ENCODE measurements around the gene SLC6A19. TPM values are rescaled to one million over a fixed set of nuclear protein-coding genes. Genes with fewer than 3 reads are reported as not detected.

Gene SLC6A19
- total and polyA plus RNA-seq, 2 of the 4 experiments (the other 2 are of a cell fraction), result not detected

- DNase-seq, result no peak
- Histone ChIP-seq H3K4ac (ENCODE audit: low read depth, low read length) (no peak overlapping the region), H2BK5ac (ENCODE audit: low read depth, low read length, poor library complexity, severe bottlenecking) (no peak overlapping the region), H4K8ac (ENCODE audit: low read depth in 2 of 2, low read length in 2 of 2) (no peak overlapping the region), H2BK15ac (ENCODE audit: low read depth, low read length) (no peak overlapping the region), H3K36me3 (ENCODE audit: control insufficient read depth, insufficient read depth, low read length) (no peaks in the 10 kb centered on the region), H2BK20ac (ENCODE audit: low read depth, low read length) (no peak overlapping the region), H2AK5ac (ENCODE audit: low read depth, low read length) (no peak overlapping the region), H3K9me1 (ENCODE audit: insufficient read depth, low read length) (no peaks in the 10 kb centered on the region), H3K9ac (ENCODE audit: low read depth, low read length) (no peak overlapping the region), H4K91ac (ENCODE audit: insufficient read depth, low read depth, low read length) (no peak overlapping the region), H3K9me3 (ENCODE audit: control insufficient read depth, insufficient read depth, low read length) (peaks cover 40% of the 10 kb centered on the region), H3K14ac (replicated peaks; ENCODE audit: low read depth, low read length) (no peak overlapping the region), H2BK120ac (ENCODE audit: low read depth, low read length) (no peak overlapping the region), H3K4me2 (ENCODE audit: low read depth, low read length) (no peak overlapping the region), H3K79me1 (ENCODE audit: low read depth in 1 of 2, low read length in 2 of 2) (no peaks in the 10 kb centered on the region), H3K27ac (ENCODE audit: insufficient read depth, low read length) (no peak overlapping the region), H3K4me1 (ENCODE audit: control insufficient read depth, insufficient read depth, low read length) (no peaks in the 10 kb centered on the region), H4K5ac (ENCODE audit: low read depth, low read length) (no peak overlapping the region), H3K27me3 (ENCODE audit: control insufficient read depth, insufficient read depth, low read length) (no peaks in the 10 kb centered on the region), H2AK9ac (replicated peaks; ENCODE audit: low read depth, low read length, poor library complexity) (no peak overlapping the region), H3K4me3 (ENCODE audit: insufficient read depth, low read depth, low read length) (no peak overlapping the region), H3K18ac (ENCODE audit: low read depth, low read length) (no peak overlapping the region), H3K23ac (ENCODE audit: low read depth, low read length) (no peak overlapping the region), H2AFZ (replicated peaks; ENCODE audit: low read length, poor library complexity) (no peak overlapping the region), H3K56ac (ENCODE audit: extremely low read depth, insufficient read depth, low read length) (no peak overlapping the region), H4K20me1 (ENCODE audit: insufficient read depth, low read length) (no peaks in the 10 kb centered on the region)
- no TSS peak for BruUV-seq (replicated peaks)
- 52% methylated on average over 5 of the region's 13 CpGs; no CpG with 5 or more reads in 1 of the 2 experiments for WGBS, 2 experiments (ENCODE audit: extremely low coverage in 2 of 2, insufficient read length in 1 of 2)
- no peak for TF ChIP-seq USF2 (IDR thresholded peaks at IDR 0.05; ENCODE audit: low read depth, low read length)
- no peak for TF ChIP-seq SMC3 (IDR thresholded peaks at IDR 0.05; ENCODE audit: low read depth, low read length)
- TF ChIP-seq MXI1 (IDR thresholded peaks at IDR 0.05; ENCODE audit: borderline replicate concordance, low read depth, low read length), result no peak
- no peak for TF ChIP-seq CTCF (conservative IDR thresholded peaks at IDR 0.05; ENCODE audit: low read depth, low read length)
- no peak for TF ChIP-seq RCOR1 (IDR thresholded peaks at IDR 0.05; ENCODE audit: insufficient replicate concordance, low read length)
- in situ Hi-C loops (cut with MboI; ENCODE audit: low sequenced_read_pairs), result no loop called here
- dilution Hi-C loops (cut with HindIII; ENCODE audit: low sequenced_read_pairs, unreplicated experiment), result no loop called here
- POLR2A ChIA-PET (ENCODE audit: unreplicated experiment), result no interaction called here
- ATAC-seq (ENCODE audit: low read depth), result no peak
- CTCF ChIA-PET, result interaction anchor here (0.7 kb wide), 1 partner anchor 541 kb away, joined by 3 read pairs; no protein-coding TSS in a partner anchor
- intact Hi-C loops (cut with micrococcal nuclease), result no loop called here
Observed at GRCh38 chr5:1268056-1268455, 66.7 kb downstream of the SLC6A19 start.

Data from IMR-90 (cell line).